T-helper 2 cell treated with Interferon-gamma antibody and Interleukin-4, amounts not matched to agents 5 μg/mL and 100 μg/mL, for 36 hours (primary cell): ENCODE data around the gene FABP6.

Experiments used
- DNase-seq: peaks from one replicate; pipeline ENCODE4 v3.0.0; 2021; ENCODE audit warnings: low spot score
- H3K27ac Mint-ChIP-seq: one replicate; pipeline ENCODE4 v1.8.0; 2021; ENCODE audit warnings: mild to moderate bottlenecking, mixed read lengths
- H3K27me3 Mint-ChIP-seq: one replicate; pipeline ENCODE4 v1.8.0; 2021; ENCODE audit warnings: low read depth, mixed read lengths
- H3K36me3 Mint-ChIP-seq: one replicate; pipeline ENCODE4 v1.8.0; 2021; ENCODE audit warnings: low read depth, mixed read lengths
- H3K4me1 Mint-ChIP-seq: one replicate; pipeline ENCODE4 v1.8.0; 2021; ENCODE audit warnings: low read depth, mixed read lengths
- H3K4me3 Mint-ChIP-seq: one replicate; pipeline ENCODE4 v1.8.0; 2022; ENCODE audit warnings: mild to moderate bottlenecking, moderate library complexity, mixed read lengths
- H3K9me3 Mint-ChIP-seq: one replicate; pipeline ENCODE4 v1.8.0; 2021; ENCODE audit warnings: mixed read lengths

Gene FABP6

GRCh38 chr5:160260881-160261815, 31.8 kb downstream of the FABP6 start:
- H3K4me1 Mint-ChIP-seq = no peaks in the 10 kb centered on the region

GRCh38 chr5:160262151-160263074, 33.1 kb downstream of the FABP6 start:
- Mint-ChIP-seq H3K27me3 (peaks cover 4% of the 10 kb centered on the region), H3K36me3 (no peaks in the 10 kb centered on the region), H3K4me3 (no peak overlapping the region), H3K9me3 (no peaks in the 10 kb centered on the region), H3K27ac (no peak overlapping the region), H3K4me1 (no peaks in the 10 kb centered on the region)
- no peak for DNase-seq

More at GRCh38 chr5:160260881-160261815, 31.8 kb downstream of the FABP6 start:
- DNase-seq = no peak
- Mint-ChIP-seq H3K4me3 (no peak overlapping the region), H3K9me3 (no peaks in the 10 kb centered on the region), H3K27ac (no peak overlapping the region), H3K27me3 (peaks cover 4% of the 10 kb centered on the region), H3K36me3 (no peaks in the 10 kb centered on the region)

DNA sequence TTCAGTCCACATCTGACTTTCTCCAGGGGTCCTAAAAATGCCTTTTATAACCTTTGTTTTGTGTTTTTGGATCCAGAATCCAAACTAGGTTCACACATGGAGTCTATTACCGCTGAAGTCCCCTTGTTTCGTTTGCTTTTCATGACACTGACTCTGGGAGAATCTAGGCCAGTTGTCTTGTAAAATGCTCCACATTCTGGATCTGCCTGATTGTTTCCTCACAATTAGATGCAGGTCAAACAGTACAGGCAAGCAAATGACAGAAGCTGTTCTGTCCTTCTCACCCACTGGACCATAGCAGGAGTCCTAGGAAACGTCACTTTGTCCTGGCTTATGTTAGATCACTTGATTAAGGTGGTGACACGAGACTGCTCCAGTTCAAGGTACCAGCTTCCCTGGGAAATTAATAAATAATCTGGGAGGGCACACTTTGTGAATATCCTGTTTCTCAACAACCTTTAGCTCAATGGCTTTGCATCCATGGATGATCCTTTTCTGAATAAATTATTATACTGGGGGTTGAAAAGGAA, 34.1 kb downstream of the FABP6 start:
- Mint-ChIP-seq H3K4me1 (no peaks in the 10 kb centered on the region), H3K9me3 (no peaks in the 10 kb centered on the region), H3K27ac (no peak overlapping the region), H3K4me3 (no peak overlapping the region), H3K27me3 (peaks cover 4% of the 10 kb centered on the region), H3K36me3 (no peaks in the 10 kb centered on the region)
- no peak for DNase-seq

- H3K27me3 Mint-ChIP-seq = peaks cover 4% of the 10 kb centered on the region
- no peaks in the 10 kb centered on the region for H3K4me1 Mint-ChIP-seq
- no peak overlapping the region for H3K4me3 Mint-ChIP-seq
- H3K27ac Mint-ChIP-seq = no peak overlapping the region
- no peaks in the 10 kb centered on the region for H3K9me3 Mint-ChIP-seq
- H3K36me3 Mint-ChIP-seq = no peaks in the 10 kb centered on the region
- DNase-seq = no peak
These were observed 36.7 kb downstream of the FABP6 start for GRCh38 chr5:160266044-160266443.

DNA sequence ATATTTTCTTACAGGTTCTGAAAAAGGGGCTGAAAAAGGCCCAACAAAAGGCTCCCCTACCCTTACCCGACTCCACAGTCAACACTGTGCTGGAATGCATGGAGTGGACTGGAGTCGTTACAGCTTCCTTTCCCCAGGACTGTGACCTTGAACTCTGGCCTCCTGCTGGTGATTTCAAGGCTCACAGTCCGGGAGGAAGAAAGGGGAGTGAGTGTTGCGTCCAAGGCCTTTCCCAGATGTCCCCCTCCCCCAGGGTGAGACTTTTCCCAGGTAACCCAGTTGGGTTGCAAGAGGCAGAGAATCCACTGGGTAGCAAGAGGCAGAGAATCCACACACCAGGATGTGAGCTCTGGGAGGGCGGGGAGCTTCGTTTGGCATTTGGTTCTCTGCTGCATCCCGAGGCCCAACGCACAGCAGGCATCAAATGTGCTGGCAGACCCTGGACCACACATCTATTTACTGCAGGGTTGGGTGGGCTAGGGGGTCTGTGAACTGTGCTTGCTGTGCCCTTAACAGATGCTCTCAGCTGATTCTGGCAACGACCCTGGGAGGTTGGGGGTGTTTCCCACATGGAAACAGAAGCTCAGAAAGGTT, 37.5 kb downstream of the FABP6 start:
- no peaks in the 10 kb centered on the region for H3K36me3 Mint-ChIP-seq
- peaks cover 2% of the 10 kb centered on the region for H3K4me1 Mint-ChIP-seq
- peaks cover 5% of the 10 kb centered on the region for H3K27me3 Mint-ChIP-seq
- H3K27ac Mint-ChIP-seq = no peak overlapping the region
- no peak overlapping the region for H3K4me3 Mint-ChIP-seq
- H3K9me3 Mint-ChIP-seq = no peaks in the 10 kb centered on the region
- DNase-seq = no peak

GRCh38 chr5:160268121-160268520, 38.8 kb downstream of the FABP6 start:
- H3K4me1 Mint-ChIP-seq = peaks cover 2% of the 10 kb centered on the region

GRCh38 chr5:160269017-160269416, 39.7 kb downstream of the FABP6 start:
- no peak overlapping the region for H3K27ac Mint-ChIP-seq
- H3K36me3 Mint-ChIP-seq = no peaks in the 10 kb centered on the region
- DNase-seq = no peak
- H3K27me3 Mint-ChIP-seq = peaks cover 2% of the 10 kb centered on the region
- no peaks in the 10 kb centered on the region for H3K9me3 Mint-ChIP-seq
- H3K4me1 Mint-ChIP-seq = peaks cover 2% of the 10 kb centered on the region
- H3K4me3 Mint-ChIP-seq = no peak overlapping the region

More at GRCh38 chr5:160268121-160268520, 38.8 kb downstream of the FABP6 start:
- H3K27me3 Mint-ChIP-seq = peaks cover 2% of the 10 kb centered on the region
- H3K9me3 Mint-ChIP-seq = no peaks in the 10 kb centered on the region
- H3K4me3 Mint-ChIP-seq = no peak overlapping the region
- no peaks in the 10 kb centered on the region for H3K36me3 Mint-ChIP-seq
- H3K27ac Mint-ChIP-seq = no peak overlapping the region
- DNase-seq = no peak

GRCh38 chr5:160270704-160271103, 41.4 kb downstream of the FABP6 start:
- peaks cover 2% of the 10 kb centered on the region for H3K4me1 Mint-ChIP-seq
- H3K9me3 Mint-ChIP-seq = no peaks in the 10 kb centered on the region
- H3K36me3 Mint-ChIP-seq = no peaks in the 10 kb centered on the region
- no peak overlapping the region for H3K4me3 Mint-ChIP-seq
- H3K27ac Mint-ChIP-seq = no peak overlapping the region
- DNase-seq = no peak
- H3K27me3 Mint-ChIP-seq = peaks cover 2% of the 10 kb centered on the region

DNA sequence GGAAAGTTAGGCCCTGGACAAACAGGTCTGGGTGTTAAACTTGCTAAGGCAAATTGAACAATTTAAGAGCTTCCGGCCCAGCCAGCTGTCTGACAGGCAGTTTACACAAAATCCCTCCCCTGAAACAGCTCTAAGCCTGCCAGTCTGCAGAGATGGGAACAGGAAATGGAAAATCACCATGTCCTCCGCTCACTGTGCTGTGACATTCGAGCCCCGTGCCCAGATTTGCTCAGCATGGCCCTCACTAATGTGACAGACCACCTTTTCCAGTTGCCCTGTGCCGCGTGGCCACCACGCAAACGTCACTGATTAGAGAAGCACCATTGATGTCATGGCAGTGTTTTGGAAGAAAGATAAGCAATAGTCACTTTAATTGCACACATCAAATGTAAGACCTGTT, 42.1 kb downstream of the FABP6 start:
- Mint-ChIP-seq H3K4me3 (no peak overlapping the region), H3K36me3 (no peaks in the 10 kb centered on the region), H3K4me1 (peaks cover 2% of the 10 kb centered on the region), H3K27me3 (peaks cover 2% of the 10 kb centered on the region), H3K27ac (no peak overlapping the region), H3K9me3 (no peaks in the 10 kb centered on the region)
- no peak for DNase-seq

DNA sequence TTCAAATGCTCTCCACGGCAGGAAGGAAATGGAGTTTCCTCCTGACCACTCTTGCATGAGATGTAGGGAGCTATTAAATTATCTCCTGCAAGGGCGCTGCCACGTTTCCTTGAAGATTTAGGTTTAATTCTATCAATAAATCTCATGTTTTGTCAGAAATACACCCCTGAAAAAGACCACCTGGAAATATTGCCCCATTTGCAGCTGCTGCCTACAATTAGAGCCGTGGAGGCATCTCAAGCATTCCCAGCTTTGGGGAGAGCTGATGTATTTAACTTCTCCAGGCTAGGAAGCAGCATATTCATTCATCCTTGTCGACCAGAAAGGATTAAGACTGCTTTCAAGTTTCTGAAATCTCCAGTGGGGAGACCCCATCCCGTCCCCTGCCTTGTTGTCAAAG, 42.5 kb downstream of the FABP6 start:
- no peak overlapping the region for H3K4me3 Mint-ChIP-seq
- peaks cover 2% of the 10 kb centered on the region for H3K27me3 Mint-ChIP-seq
- H3K4me1 Mint-ChIP-seq = peaks cover 2% of the 10 kb centered on the region
- H3K9me3 Mint-ChIP-seq = no peaks in the 10 kb centered on the region
- DNase-seq = no peak
- H3K27ac Mint-ChIP-seq = no peak overlapping the region
- no peaks in the 10 kb centered on the region for H3K36me3 Mint-ChIP-seq

DNA sequence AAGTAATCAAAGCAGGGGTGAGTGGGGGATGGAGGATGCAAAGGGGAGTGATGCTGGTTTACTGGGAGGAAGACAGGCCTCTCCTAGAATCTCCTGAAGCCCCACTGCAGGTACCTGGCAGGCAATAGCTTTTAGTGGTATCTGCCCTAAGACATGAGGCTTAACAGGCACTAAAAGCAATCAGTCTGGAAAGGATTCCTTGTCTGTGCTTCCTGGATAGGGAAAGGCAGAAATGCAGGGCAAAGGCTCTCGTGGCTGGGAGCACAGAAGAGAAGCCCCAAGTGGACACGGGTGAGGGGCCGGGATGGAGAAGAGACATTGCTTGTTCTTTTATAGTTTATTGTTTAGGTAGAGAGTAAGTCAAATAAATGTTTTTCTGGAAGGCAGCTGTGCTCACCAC, 43.0 kb downstream of the FABP6 start:
- DNase-seq = no peak
- no peak overlapping the region for H3K27ac Mint-ChIP-seq
- H3K4me3 Mint-ChIP-seq = no peak overlapping the region
- peaks cover 2% of the 10 kb centered on the region for H3K4me1 Mint-ChIP-seq
- no peaks in the 10 kb centered on the region for H3K36me3 Mint-ChIP-seq
- no peaks in the 10 kb centered on the region for H3K9me3 Mint-ChIP-seq
- peaks cover 2% of the 10 kb centered on the region for H3K27me3 Mint-ChIP-seq

DNA sequence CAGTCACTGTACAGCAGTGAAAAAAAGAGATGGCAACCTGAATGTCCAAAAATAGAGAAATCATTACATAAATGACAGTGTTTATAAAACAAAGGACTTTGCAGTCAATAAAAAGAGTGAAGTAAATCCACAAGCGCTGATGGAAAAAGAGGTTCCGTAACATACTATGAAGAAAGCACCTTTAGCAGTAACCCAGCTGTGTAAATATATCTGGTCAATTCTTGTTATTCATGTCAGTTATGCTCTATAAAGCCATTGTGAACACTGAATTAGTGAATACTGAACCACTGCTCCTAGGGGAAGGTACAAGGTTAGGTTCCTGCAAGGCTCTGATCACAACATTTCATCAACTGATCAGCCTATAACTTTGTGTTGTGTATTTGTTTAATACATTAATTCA, 43.6 kb downstream of the FABP6 start:
- no peak overlapping the region for H3K27ac Mint-ChIP-seq
- no peak overlapping the region for H3K4me3 Mint-ChIP-seq
- H3K9me3 Mint-ChIP-seq = no peaks in the 10 kb centered on the region
- no peaks in the 10 kb centered on the region for H3K36me3 Mint-ChIP-seq
- no peak for DNase-seq
- H3K27me3 Mint-ChIP-seq = peaks cover 2% of the 10 kb centered on the region
- H3K4me1 Mint-ChIP-seq = peaks cover 2% of the 10 kb centered on the region

DNA sequence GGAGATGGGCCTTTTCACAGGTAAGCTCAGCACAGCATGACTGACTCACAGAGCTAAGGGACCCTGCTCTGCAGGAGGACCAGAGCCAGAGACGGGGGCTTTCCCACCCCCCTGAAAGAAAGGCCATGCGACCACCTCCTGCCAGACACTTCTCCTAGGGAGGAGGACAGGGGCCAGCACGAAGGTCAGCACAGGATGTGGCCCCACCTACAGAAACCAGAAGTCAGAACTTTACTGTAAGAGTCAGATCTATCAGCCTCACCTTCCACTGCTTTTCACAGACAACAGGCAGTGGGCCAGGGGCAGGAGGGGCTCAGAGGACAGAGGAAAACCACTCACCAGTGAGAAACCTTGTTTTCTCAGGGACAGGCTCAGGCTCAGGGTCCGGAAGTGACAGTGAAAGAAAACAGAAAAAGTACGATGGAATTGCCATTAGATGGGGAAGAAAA, 45.2 kb downstream of the FABP6 start:
- no peak for DNase-seq
- no peaks in the 10 kb centered on the region for H3K9me3 Mint-ChIP-seq
- H3K27me3 Mint-ChIP-seq = peaks cover 2% of the 10 kb centered on the region
- peaks cover 2% of the 10 kb centered on the region for H3K4me1 Mint-ChIP-seq
- H3K4me3 Mint-ChIP-seq = no peak overlapping the region
- no peaks in the 10 kb centered on the region for H3K36me3 Mint-ChIP-seq
- H3K27ac Mint-ChIP-seq = no peak overlapping the region
